ENCODE data around the gene RASA3.
"Not testable (repeated sequence)": the region's sequence is repeated elsewhere in the genome, so short reads cannot be mapped to it uniquely, and the experiment has no call there.

RASA3 gene

GRCh38 chr13:114140906-114141250 lies 8.5 kb upstream of the RASA3 start:
- peak; percentile 57 for DNase-seq

- peak; percentile 65 for DNase-seq
These were observed 7.9 kb upstream of the RASA3 start for GRCh38 chr13:114140131-114140905.

GRCh38 chr13:114136576-114136975 lies 4.2 kb upstream of the RASA3 start:
- DNase-seq, result no peak

- no peak for DNase-seq
These were observed 3.3 kb upstream of the RASA3 start for GRCh38 chr13:114135731-114136171.

- no peak for DNase-seq
These were observed 2.7 kb upstream of the RASA3 start for GRCh38 chr13:114134944-114135610.

GRCh38 chr13:114134111-114134943 lies 1.9 kb upstream of the RASA3 start:
- DNase-seq, result no peak

GRCh38 chr13:114133552-114133951 lies 1.1 kb upstream of the RASA3 start:
- not testable (repeated sequence) for DNase-seq

GRCh38 chr13:114133126-114133525 lies 703 bp upstream of the RASA3 start:
- DNase-seq, result not testable (repeated sequence)

- peak; percentile 56 for DNase-seq
These were observed 622 bp downstream of the RASA3 start for GRCh38 chr13:114131583-114132418.

- DNase-seq, result peak; percentile 71
These were observed 1.4 kb downstream of the RASA3 start for GRCh38 chr13:114130837-114131582.

GRCh38 chr13:114130131-114130836 lies 2.1 kb downstream of the RASA3 start:
- DNase-seq, result no peak

GRCh38 chr13:114129649-114130062 lies 2.8 kb downstream of the RASA3 start:
- peak; percentile 55 for DNase-seq

- peak; percentile 90 for DNase-seq
These were observed 3.5 kb downstream of the RASA3 start for GRCh38 chr13:114128624-114129522.

GRCh38 chr13:114128348-114128623 lies 4.1 kb downstream of the RASA3 start:
- no peak for DNase-seq

- no peak for DNase-seq
These were observed 4.7 kb downstream of the RASA3 start for GRCh38 chr13:114127473-114128347.

- DNase-seq, result no peak
These were observed 5.5 kb downstream of the RASA3 start for GRCh38 chr13:114126789-114127472.

GRCh38 chr13:114126086-114126485 lies 6.3 kb downstream of the RASA3 start:
- DNase-seq, result not testable (repeated sequence)

- no peak for DNase-seq
These were observed 6.8 kb downstream of the RASA3 start for GRCh38 chr13:114125589-114125988.

GRCh38 chr13:114124921-114125320 lies 7.5 kb downstream of the RASA3 start:
- peak; percentile 56 for DNase-seq

Data from activated T-cell treated with anti-CD3 and anti-CD28 coated beads, Interleukin-2, amount 50 U/mL, for 1 hour (primary cell).